ENCODE results near the gene KIRREL3. TPM values are rescaled to one million over a fixed set of nuclear protein-coding genes. Genes with fewer than 3 reads are reported as not detected.

The KIRREL3 gene
- total RNA-seq, 1 donor from 2014 or later = not detected

GRCh38 chr11:126997196-126997595 lies 3.4 kb downstream of the KIRREL3 start:
- H3K4me3 ChIP-seq (ENCODE audit: low read depth, low read length) = no peak overlapping the region
- H3K36me3 ChIP-seq (ENCODE audit: control insufficient read depth, insufficient read depth, low read length) = no peaks in the 10 kb centered on the region
- FAIRE-seq (no peak), DNase-seq (ENCODE audit: low read depth) (no peak)
- TF ChIP-seq CTCF (IDR thresholded peaks at IDR 0.05; ENCODE audit: insufficient read depth, low read length, severe bottlenecking) = no peak
- peaks cover 21% of the 10 kb centered on the region for H3K27me3 ChIP-seq (ENCODE audit: control insufficient read depth, insufficient read depth, low read length)

- no peak for FAIRE-seq
- DNase-seq (ENCODE audit: low read depth) = no peak
- Histone ChIP-seq H3K36me3 (ENCODE audit: control insufficient read depth, insufficient read depth, low read length) (no peaks in the 10 kb centered on the region), H3K27me3 (ENCODE audit: control insufficient read depth, insufficient read depth, low read length) (peaks cover 13% of the 10 kb centered on the region), H3K4me3 (ENCODE audit: low read depth, low read length) (no peak overlapping the region)
- TF ChIP-seq CTCF (IDR thresholded peaks at IDR 0.05; ENCODE audit: insufficient read depth, low read length, severe bottlenecking) = no peak
These were observed 4.3 kb downstream of the KIRREL3 start for GRCh38 chr11:126996036-126996804.

- Histone ChIP-seq H3K27me3 (ENCODE audit: control insufficient read depth, insufficient read depth, low read length) (no peaks in the 10 kb centered on the region), H3K36me3 (ENCODE audit: control insufficient read depth, insufficient read depth, low read length) (no peaks in the 10 kb centered on the region), H3K4me3 (ENCODE audit: low read depth, low read length) (no peak overlapping the region)
- FAIRE-seq (no peak), DNase-seq (ENCODE audit: low read depth) (no peak)
- no peak for TF ChIP-seq CTCF (IDR thresholded peaks at IDR 0.05; ENCODE audit: insufficient read depth, low read length, severe bottlenecking)
These were observed 7.0 kb downstream of the KIRREL3 start for GRCh38 chr11:126993599-126993998.

- DNase-seq (ENCODE audit: low read depth) = no peak
These were observed 7.8 kb downstream of the KIRREL3 start for GRCh38 chr11:126992804-126993111.

GRCh38 chr11:126992065-126992803 lies 8.3 kb downstream of the KIRREL3 start:
- DNase-seq (ENCODE audit: low read depth) (peak; percentile 67), FAIRE-seq (no peak)
- H3K27me3 ChIP-seq (ENCODE audit: control insufficient read depth, insufficient read depth, low read length) = no peaks in the 10 kb centered on the region

More at GRCh38 chr11:126992804-126993111, 7.8 kb downstream of the KIRREL3 start:
- TF ChIP-seq CTCF (IDR thresholded peaks at IDR 0.05; ENCODE audit: insufficient read depth, low read length, severe bottlenecking) = no peak
- Histone ChIP-seq H3K4me3 (ENCODE audit: low read depth, low read length) (no peak overlapping the region), H3K27me3 (ENCODE audit: control insufficient read depth, insufficient read depth, low read length) (no peaks in the 10 kb centered on the region), H3K36me3 (ENCODE audit: control insufficient read depth, insufficient read depth, low read length) (no peaks in the 10 kb centered on the region)
- FAIRE-seq = no peak

More at GRCh38 chr11:126992065-126992803, 8.3 kb downstream of the KIRREL3 start:
- no peak for TF ChIP-seq CTCF (IDR thresholded peaks at IDR 0.05; ENCODE audit: insufficient read depth, low read length, severe bottlenecking)
- Histone ChIP-seq H3K36me3 (ENCODE audit: control insufficient read depth, insufficient read depth, low read length) (no peaks in the 10 kb centered on the region), H3K4me3 (ENCODE audit: low read depth, low read length) (no peak overlapping the region)

Measured in bronchial epithelial cell (primary cell).